Measurements from ENCODE around the gene CDKAL1.

The CDKAL1 gene

DNA sequence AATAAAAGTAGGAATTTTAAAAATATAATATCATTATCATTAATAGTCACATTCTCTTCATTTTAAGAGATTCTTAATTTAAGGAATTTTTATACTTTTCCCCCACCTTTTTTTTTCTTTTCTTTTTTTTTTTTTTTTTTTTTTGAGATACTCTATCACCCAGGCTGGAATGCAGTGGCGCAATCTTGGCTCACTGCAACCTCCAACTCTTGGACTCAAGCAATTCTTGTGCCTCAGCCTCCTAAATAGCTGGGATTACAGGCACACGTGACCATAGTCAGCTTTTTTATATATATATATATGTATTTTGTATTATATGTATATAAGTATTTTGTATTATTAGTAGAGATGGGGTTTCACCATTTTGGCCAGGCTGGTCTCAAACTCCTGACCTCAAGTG is 457.7 kb downstream of the CDKAL1 start:
- no peak for DNase-seq

DNA sequence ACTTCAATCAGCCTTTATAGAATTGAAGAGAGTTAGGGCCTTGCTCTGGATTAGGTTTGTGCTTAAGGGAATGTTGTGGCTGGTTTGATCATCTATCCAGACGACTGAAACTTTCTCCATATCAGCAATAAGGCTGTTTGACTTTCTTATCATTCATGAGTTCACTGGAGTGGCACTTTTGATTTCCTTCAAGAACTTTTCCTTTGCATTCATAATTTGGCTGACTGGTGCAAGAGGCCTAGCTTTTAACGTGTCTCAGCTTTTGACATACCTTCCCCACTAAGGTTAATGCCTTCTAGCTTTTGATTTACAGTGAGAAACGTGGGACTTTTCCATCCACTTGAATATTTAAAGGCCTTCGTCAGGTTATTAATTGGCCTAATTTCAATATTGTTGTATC is 461.8 kb downstream of the CDKAL1 start:
- DNase-seq = no peak

DNA sequence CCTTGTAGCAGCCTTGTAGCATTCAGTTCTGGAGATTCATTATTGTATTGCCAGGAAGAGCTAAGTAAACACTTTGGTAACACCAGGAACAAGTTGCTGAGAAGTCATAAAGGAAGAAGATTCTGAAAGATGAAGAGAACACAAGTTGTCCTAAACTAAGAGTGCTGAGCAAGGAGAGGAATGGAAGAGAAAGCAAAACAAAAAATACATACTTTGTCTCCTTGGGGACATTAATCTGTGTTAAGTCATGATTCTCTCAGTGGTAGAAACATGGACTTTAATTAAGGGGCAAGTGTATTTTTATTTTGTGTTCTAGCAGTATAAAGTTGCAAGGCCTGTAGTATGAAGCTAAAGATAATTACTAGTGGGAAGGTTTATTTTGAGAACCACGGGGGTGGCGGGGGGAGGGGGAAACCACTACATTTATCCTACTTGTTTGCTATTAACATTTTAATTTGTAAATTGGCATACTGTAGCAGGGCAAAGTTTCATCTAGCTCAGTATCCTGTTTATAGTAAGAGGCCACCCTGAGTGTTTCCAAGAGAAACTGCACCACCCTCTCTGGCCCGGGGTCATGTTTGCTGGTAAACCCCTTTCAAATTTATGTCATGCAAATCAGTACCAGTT is 463.0 kb downstream of the CDKAL1 start:
- peak in 1 of 2 experiments; percentile 71 for DNase-seq

DNA sequence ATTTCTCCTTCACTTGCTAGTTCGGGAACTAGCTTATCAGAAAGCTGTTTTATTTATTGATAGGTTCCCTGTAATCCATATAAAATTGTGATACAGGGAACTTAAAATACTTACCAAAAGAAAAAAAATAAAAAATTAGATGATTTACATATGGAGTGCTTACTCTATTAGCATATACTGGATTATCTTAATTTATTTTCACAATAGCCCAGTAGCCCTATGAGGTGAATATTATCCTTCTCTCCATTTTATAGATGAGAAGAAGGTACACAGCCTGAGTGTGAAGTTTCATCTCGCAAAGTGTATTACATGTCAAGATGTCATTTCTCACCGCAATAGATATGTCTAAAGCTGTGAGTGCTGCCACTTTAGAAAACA is 463.5 kb downstream of the CDKAL1 start:
- DNase-seq = no peak

DNA sequence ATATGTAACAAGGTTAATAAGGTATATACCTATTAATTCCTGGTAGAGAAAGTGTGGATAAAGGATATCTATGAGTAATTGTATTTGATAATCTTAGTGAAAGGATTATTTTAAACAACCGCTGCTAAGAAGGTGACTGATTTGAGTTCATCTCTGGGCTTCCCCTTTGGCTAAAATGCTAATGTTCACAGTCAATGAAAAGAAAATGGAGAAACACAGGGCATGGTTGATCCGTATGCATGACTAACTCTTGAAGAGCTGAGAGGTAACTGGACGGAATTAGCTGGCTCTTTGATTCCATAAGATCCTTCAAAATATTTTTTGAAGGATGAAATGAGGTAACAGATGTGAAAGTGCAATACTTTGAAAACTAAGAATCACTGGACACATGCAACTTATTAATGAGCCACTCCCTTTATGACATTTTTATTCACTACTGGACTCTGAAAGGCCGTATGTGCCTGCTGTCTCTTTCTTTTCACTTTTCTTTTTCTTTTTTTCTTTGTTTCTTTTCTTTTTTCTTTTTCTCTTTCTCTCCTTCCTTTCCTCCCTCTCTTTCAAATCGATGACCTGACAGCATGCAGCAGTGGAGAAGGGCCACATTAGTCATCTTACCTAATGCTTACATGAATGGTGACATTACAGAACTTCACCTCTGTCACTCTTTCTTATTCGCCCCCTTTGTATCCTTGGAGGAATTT is 464.6 kb downstream of the CDKAL1 start:
- DNase-seq = no peak

DNA sequence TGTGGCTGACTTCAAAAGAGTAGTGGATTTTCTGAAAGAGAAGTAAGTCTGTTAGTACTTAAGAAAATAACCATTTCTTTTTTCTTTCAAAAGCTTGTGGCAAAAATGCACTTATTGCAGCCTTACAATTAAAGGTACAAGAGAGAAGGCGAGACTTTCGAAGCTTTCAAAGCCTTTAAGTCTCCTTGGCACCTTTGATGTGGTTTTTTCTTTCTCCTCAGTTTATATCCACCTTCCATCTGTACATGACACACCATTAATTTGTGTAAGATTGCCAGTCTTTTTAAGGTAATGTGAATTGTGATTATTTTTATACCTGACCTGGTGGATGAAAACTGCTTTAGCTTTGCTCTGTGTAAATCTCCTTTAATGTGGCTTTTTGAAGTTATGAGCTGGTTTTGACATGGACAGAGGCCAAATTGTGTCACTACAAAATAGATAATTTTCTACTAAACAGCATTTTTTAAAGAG is 466.1 kb downstream of the CDKAL1 start:
- DNase-seq = no peak

DNA sequence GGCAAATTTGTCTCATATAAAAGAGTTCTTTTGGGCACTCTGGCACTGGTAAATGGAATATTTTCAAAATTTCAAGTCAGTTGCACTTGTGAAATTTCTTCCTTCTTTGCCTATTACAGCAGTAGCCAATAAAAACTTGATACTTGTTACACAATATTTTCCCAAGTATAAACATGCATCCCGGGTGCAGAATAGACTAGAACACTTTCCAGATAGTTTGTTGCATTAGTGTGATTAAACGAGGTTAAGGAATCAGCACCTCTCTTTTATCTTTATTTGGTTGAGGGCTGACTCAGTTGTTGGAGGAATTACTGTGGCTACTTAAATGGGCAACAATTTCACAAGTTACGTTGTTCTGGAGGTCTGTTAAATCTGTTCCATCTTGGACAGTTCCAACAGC is 467.5 kb downstream of the CDKAL1 start:
- DNase-seq = no peak

DNA sequence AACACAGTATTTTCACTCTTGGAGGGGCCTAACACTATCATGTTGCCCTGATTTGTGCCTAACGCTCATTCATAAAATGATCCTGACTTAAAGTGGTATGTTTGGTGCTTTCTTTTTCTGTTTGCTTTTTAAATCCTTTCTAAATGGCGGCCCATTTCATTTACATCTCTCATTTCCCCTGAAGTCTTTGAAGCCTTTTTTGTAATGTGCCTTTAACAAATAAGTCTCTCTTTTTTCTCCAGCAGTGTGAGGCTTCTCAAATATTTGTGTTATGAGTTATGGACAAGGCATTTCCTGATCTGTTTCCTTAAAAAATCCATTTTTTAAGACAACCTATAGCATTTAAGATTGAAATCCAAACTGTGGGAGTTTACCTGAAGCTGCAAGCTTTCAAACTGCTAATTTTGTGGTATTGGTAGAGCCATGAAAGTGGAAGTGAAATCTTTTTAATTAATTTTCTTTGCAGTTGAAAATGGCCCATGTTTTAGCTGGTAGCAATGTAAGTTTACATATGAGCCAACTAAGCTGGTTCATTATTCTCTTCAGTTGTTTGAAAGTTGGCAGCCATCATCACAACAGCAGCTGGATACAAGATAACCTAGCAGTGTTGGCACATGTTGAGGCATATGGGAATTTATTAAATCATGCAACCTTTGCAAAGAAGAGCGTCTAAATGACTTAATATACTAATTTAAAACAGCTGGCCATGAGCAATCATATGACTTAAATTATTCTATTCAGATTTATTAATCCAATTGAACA is 469.7 kb downstream of the CDKAL1 start:
- DNase-seq = no peak

DNA sequence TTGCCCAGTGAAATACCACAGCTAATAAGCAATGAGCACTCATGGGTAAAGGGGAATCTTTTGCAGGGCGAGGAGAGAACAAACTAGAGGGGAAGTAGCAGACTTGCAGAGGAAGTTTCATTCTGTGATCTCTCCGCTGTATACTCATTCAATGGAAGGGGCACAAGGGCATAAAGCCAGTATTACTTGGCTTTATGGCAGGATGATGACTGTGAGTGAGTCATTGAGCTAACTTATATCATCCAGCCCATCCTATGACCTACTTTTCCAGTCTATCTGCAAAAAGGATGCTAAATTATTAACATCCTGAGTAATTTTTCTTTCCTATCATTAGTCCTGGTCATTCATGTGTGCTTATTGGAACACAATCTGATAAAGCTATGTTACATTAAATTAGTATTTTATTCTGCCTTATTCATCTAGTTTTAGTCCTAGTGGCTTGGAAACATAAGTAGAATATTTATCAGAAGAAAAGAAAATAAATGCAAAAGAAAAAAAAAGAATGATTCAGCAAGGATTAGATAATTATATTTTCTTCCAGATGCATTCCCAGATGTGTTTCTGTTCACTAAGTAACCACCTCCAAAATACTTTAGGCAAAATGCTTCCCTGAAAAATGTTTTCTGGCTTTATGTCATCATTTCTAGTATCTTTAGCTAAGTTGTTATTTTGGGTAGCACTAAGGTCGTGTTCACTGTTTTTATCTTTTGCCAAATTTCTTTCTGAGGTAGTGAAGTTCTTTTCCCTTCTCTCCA is 471.7 kb downstream of the CDKAL1 start:
- DNase-seq = no peak

DNA sequence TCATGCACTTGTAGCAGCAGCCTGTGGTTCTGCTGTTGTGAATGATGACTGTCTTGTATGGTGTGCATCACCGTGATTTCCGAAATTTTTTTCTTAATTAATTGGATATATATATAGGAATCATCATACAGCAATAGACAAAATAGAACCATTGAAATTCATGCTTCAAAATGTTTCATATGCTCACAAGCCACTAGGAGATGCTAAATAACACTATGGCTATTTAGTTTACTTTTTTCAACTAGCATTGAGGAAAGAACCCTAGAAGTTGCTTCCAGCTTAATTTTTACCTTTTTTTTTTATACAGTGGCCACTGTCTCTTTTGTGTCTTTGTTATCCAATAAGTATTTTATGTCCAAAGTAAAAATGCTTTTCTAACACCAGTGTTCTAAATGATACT is 485.4 kb downstream of the CDKAL1 start:
- no peak for DNase-seq

DNA sequence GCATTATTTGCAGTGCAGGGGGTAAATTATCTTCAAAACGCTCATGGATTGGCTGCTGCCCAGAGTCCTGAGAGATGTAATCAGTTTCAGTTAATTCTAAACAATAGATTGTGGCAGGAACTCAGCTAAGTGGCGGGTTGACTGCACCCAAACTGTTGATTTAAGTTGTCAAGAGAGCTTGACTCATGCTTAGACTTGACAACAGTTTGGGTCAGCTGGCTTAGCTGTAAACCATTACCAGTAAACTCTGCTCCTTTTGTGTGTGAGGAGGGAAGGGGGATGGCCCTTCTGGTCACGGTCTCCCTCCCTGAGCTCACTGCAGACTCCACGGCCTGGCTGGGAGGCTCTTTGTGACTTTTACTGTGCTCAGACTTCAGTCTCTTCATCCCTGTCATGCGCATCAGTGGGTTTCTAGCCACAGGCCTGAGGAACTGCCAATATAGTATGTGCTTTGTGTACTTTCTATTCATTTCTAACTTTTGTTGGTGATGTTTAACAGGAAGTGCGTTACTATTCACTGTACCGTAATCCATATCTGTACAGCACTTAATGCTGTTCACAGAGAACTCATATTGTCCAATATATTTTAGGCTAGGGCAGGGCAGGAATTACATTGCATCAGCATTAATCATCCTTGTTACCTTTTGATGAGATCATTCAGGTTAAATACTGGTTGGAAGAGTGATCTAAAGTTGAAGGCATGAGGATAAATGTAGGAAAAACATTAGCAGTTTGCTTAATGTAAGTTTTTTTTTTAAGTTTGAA is 488.3 kb downstream of the CDKAL1 start:
- no peak for DNase-seq

DNA sequence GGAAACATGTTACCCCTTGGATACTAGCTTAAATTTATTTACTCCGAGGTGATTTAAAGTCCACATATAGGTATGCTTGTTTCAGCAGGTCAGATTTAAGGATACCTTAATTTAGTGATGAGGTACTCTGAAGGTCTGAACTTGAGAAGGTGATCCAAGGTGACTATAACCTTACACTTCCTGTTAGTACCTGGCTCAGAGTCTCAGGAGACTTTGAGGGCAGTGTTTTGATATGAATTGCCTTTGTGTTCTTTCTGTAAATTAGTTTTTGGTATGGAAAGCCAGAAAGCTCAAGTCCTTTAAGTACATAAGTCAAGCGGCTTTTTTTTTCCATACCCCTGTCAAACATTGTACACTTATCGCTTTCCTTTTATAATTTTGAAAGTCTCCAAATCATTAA is 489.0 kb downstream of the CDKAL1 start:
- no peak for DNase-seq

DNA sequence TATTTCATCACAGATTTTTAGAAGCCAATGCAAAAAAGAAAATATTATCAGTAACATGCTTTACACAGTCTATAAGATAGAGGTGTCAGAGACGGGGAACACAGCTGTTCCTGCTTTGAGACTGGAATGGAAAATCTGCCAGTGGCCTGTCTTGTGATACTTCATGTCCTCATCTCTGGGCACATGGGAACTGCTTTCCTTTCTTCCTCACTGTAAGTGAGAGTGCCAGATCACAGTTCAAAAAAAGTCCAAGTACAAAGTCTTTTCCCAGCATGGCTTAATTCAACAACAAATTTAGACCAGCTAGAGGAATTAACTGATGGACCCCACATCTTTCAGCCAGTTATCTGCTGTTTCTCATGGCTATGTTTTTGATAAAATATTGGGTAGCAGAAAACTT is 490.4 kb downstream of the CDKAL1 start:
- no peak for DNase-seq

DNA sequence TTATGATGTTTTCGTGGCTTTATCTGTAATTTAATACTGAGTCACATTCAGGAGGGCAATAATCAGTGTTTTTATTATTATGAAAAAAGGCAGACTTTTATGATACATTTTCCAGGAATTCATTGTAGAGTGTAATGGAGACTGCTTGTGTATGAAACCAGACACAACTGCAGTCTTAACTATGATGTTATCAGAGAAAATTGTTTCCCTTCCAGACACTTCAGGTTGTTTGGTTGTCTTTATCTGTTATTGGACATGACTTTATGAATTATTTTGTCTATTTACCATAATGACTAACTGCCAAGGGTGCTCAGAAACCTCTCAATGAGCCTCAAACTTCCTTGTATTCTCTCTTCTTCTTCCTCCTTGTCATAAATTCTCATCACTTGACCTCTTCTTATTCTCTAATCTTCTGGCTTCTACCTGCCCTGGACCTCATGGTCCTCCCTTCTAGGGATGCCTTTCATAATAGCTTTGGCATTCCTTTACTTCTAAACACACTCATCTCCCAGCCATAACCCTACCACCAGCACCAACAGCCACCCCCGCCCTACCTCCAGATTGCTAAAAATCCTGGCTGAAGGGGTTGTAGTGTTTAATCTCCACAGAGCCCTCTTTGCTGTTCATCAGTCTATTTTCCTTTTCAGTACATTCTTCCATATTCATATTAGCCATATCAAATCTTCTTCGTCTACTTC is 492.5 kb downstream of the CDKAL1 start:
- DNase-seq = no peak

DNA sequence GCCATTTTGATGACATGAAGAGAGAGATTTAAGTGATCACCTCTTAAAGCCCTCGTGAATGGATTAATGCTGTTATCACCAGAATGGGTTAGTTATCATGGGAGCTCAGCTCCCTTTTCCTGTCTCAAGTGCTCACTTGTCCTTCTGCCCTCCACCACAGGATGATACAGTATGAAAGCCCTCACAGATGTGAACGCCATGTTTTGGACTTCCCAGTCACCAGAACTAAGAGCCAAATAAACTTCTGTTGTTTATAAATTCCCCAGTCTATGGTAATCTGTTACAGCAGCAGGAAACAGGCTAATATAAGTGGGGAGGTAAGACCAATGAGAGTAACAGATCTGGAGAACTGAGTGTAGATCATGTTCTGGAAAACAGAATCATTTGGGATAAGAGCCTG is 493.2 kb downstream of the CDKAL1 start:
- DNase-seq = no peak

DNA sequence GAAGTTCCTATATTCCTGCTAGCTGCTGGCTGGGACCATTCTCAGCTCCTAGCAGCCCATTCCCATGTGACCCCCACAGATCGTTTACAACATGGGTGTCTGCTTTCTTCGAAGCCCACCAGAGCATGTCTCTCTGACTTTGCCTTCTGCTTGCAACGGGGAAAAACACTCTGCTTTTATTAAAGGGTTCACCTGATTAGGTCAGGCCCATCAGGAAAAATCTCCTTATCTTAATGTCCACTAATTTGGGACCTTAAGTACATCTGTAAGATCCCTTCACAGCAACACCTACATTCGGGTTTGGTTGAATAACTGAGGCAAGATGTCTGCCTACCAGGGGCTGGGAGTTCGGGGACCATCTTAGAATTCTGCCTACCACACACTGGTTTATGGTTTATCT is 496.9 kb downstream of the CDKAL1 start:
- no peak for DNase-seq

DNA sequence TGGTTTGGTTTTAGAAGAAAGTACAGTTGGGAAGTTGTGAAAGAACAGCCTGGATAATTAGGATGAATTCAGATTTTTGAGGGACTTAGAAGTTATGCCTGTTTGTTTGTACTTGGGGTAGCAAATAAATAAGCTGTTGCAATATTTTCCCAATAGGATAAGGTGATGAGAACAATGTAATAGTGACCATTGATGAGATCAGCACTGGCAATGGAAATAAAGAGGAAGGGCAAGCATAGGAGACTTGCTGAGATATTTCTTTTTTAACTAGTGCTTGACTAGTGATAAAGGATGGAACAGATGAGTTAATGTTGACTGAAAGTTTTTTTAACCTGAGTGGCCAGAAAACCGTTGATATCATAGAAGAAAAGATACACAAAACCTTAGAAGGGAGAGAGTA is 498.8 kb downstream of the CDKAL1 start:
- no peak for DNase-seq

DNA sequence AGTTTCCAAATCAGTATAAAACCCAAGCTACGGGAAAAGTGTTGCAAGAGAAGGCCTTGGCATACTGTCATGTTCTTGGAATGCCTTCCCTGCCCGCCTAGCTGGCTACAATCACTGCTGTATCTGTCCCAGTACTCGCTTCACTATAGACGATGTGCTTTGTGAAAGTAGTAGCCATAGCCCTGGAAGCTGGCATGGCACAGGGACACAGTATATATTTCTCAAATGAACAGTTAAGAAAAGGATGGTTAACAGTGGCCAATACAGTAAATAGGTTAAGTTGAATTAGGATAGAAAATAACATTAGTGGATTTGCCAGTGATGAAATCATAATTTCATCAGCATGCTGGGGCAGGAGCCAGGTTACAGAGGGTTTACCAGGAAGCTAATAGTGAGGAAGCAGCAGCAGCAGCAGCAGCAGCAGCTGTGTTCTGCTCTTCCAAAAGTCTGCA is 499.3 kb downstream of the CDKAL1 start:
- DNase-seq = no peak

DNA sequence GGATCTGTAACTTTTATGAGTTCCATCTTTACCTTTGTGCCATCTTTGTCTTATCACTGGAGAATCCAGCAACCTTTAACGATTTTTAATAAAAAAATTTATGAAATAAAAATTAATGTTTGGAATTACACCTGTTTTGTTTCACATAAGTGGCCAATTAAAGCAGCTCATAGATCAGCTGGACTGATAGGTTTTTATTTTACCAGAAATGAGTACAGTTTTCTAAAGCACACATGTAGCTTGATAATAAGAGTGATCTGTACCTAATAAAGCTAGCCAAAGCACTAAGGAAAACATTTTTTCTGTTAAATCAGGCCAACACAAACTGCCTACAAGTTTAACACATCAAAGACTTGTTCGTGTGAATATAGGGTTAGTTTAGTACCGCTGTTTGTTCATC is 500.1 kb downstream of the CDKAL1 start:
- DNase-seq = no peak

DNA sequence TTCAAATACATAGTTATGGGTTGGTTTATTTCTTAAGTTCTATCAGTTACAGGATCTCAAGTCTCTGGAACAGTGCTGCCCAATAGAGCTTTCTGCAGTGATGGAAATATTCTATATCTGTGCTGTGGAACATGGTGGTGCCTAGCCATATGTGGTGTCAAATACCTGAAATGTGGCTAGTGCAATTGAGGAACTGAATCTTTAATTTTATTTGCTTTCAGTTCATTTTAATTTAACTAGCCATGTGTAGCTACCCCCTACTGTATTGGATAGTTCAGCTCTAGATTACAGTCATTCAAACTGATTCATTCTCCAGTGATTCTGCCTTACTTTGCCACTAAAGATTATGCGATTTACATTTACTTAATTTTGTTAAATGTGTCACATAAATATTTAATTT is 503.2 kb downstream of the CDKAL1 start:
- DNase-seq = no peak

DNA sequence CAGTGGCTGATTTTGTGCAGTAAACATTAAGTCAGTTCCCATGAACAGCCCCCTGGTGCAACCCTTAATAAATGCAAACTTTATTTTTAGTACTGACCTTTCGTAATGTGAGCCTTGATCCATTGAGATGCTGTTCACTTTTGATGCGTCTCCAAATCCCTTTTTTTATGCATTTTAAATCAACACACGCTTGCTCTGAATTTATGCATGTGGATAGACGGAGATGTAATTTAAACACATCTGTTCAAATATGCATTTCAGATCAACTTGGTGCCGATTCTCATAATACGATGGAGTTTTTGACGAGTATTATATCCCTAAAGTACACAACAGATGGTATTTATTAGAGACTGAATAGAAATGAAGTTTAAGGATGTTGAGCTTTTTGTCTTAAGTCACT is 505.7 kb downstream of the CDKAL1 start:
- DNase-seq = no peak

DNA sequence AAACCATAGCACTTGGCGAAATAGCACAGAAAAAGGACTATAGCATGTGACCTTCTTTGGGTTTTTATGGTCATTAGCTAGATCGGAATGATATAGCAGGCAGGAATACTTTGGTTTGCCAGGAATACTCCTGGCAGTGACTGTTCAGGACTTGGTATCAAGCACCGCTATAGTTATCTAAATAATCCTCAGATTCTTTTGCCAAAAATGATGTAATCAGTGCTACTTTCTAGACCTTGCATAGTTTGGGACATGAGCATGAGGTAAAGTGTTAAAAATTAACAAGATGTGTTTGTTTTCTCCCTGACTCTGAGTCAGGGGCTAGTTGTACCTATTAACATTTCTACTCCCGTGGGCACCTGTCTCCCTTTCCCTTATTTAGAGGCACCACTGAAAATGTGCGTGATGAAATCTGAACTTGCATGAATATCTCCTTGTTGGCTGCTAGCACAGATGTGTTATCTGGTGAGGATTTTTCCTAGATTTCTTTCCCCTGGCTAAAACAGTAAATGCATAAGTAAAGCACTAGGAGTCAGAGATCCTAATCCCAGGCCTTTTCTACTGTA is 511.0 kb downstream of the CDKAL1 start:
- DNase-seq = no peak

All from NCI-H526 (cell line).